Fibroblast of pulmonary artery (primary cell): ENCODE measurements around the gene UTS2.

Experiments used
- DNase-seq: peaks from one replicate; pipeline ENCODE4 v3.0.0-alpha.2; 2010; ENCODE audit warnings: low read depth
- H3K4me3 ChIP-seq: replicated peaks from 2 replicates; pipeline ENCODE4 v1.5.1; 2011; ENCODE audit warnings: low read depth, mild to moderate bottlenecking, control low read depth, low read length, moderate library complexity
- CTCF ChIP-seq: IDR thresholded peaks from 2 replicates; pipeline ENCODE4 v1.5.1; 2011; ENCODE audit warnings: mild to moderate bottlenecking, control low read depth, low read length, inconsistent platforms; ENCODE audit errors: missing control alignments

Gene UTS2

GRCh38 chr1:7839526-7839925 is 13.3 kb downstream of the UTS2 start:
- no peak for TF ChIP-seq CTCF
- DNase-seq: no peak
- no peak overlapping the region for H3K4me3 ChIP-seq

DNA sequence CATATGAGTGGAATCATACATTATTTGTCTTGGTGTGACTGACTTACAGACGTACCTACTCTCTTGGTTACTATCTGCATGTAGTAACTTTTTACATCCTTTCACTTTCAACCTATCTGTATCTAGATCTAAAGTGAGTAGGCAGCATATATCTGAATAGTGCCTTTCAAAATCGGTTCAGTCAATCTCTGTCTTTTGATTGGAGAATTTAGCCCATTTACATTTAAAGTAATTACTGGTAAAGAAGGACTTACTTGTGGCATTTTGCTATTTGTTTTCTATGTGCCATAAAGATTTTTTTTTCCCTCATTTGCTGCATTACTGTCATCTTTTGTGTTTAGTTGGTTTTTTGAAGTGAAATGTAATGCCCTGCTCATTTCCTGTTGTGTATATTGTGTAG is 14.2 kb downstream of the UTS2 start:
- H3K4me3 ChIP-seq: no peak overlapping the region
- TF ChIP-seq CTCF: no peak
- no peak for DNase-seq

- DNase-seq: no peak
- no peak for TF ChIP-seq CTCF
- no peak overlapping the region for H3K4me3 ChIP-seq
Measured at GRCh38 chr1:7833035-7833434, 19.8 kb downstream of the UTS2 start.

DNA sequence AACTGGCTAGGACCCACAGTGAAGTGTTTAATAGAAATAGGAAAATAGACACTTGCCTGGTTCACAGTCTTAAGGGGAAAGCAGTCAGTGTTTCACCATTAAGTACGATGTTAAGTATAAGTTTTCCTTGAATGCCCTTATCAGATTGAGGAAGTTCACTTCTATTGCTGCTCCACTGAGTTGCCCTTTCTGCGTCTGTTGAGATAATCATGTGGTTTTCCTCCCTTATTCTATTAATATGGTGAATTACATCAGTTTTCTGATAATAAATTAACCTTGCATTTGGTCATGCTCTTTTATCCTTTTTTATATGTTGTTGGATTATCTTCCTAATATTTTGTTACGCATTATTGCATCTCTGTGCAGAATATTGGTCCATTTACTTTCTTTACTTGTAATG is 21.4 kb downstream of the UTS2 start:
- no peak for TF ChIP-seq CTCF
- no peak overlapping the region for H3K4me3 ChIP-seq
- no peak for DNase-seq

- peak; percentile 29 for DNase-seq
- no peak for TF ChIP-seq CTCF
- peak overlapping the region; percentile 56 for H3K4me3 ChIP-seq
Measured at GRCh38 chr1:7827126-7827955, 25.5 kb downstream of the UTS2 start.

- DNase-seq: no peak
- TF ChIP-seq CTCF: no peak
- peak overlapping the region; percentile 56 for H3K4me3 ChIP-seq
Measured at GRCh38 chr1:7826363-7826762, 26.5 kb downstream of the UTS2 start.

GRCh38 chr1:7824701-7825100 is 28.2 kb downstream of the UTS2 start:
- no peak for TF ChIP-seq CTCF
- DNase-seq: no peak
- no peak overlapping the region for H3K4me3 ChIP-seq
